Transverse colon (tissue), 4 donors: ENCODE results near the gene KCTD19. TPM values are rescaled to one million over a fixed set of nuclear protein-coding genes. Genes with fewer than 3 reads are reported as not detected.

Source experiments
- DNase-seq: peaks from one replicate; pipeline ENCODE4 v3.0.0-alpha.2; 2019
- H3K27ac ChIP-seq, 4 donors: fragments of 200-600 bp; sonication (generic); 2 replicates each; pipeline ENCODE4 v1.5.1; 2016 to 2018; ENCODE audit warnings: inconsistent platforms in 4 of 4
- H3K27me3 ChIP-seq: fragments of 200-600 bp; sonication (generic); 2 replicates; pipeline ENCODE4 v1.5.1; 2017; ENCODE audit warnings: inconsistent platforms
- H3K36me3 ChIP-seq, 4 donors: fragments of 200-600 bp; sonication (generic); 2 replicates each; pipeline ENCODE4 v1.5.1; 2017 to 2019; ENCODE audit warnings: inconsistent platforms in 4 of 4
- H3K4me1 ChIP-seq, 4 donors: fragments of 200-600 bp; sonication (generic); 2 replicates each; pipeline ENCODE4 v1.5.1; 2017 to 2020; ENCODE audit warnings: inconsistent platforms in 4 of 4
- H3K4me3 ChIP-seq, 4 donors: fragments of 200-600 bp; sonication (generic); 1 replicate in 1 of 4; 2 replicates in 3 of 4; pipeline versions ENCODE4 v1.5.1 to v1.6.1; 2017 to 2019; ENCODE audit warnings: inconsistent platforms in 4 of 4
- H3K9me3 ChIP-seq, 2 donors: fragments of 200-600 bp; sonication (generic); 2 replicates each; pipeline ENCODE4 v1.5.1; 2017 to 2019; ENCODE audit warnings: inconsistent platforms in 2 of 2
- CTCF ChIP-seq, 5 experiments: fragments of 200-600 bp in 3 of 5; fragments of 450-650 bp in 2 of 5; sonication (generic) in 3 of 5; IDR thresholded peaks; 1 replicate in 2 of 5; 2 replicates in 3 of 5; pipeline ENCODE4 v1.5.1; 2016 to 2017; ENCODE audit warnings: antibody characterized with exemption in 5 of 5, inconsistent platforms in 3 of 5, mild to moderate bottlenecking in 2 of 5, moderate library complexity in 1 of 5
- EP300 ChIP-seq: sonication (generic); formaldehyde crosslinking; IDR thresholded peaks from one replicate; pipeline ENCODE4 v1.6.1; 2017; ENCODE audit warnings: antibody characterized with exemption, low read depth
- POLR2A ChIP-seq: fragments of 450-650 bp; IDR thresholded peaks from one replicate; pipeline ENCODE4 v1.6.1; 2016; ENCODE audit warnings: antibody characterized with exemption, mild to moderate bottlenecking, moderate library complexity
- POLR2AphosphoS5 ChIP-seq, 3 donors: sonication (generic); formaldehyde crosslinking; IDR thresholded peaks; one replicate each; pipeline ENCODE4 v1.6.1; 2016; ENCODE audit warnings: antibody characterized with exemption in 3 of 3
- WGBS, 2 donors: methylation state at CpG; one replicate each; pipeline ENCODE4 v1.1.5; 2018; ENCODE audit warnings: low coverage in 1 of 2; 5-methylcytosine and 5-hydroxymethylcytosine counted together
- in situ Hi-C, 4 donors: fragments of 200-750 bp; cut with MboI; loops; one replicate each; pipeline versions ENCODE4 v1.15.0 to v1.15.1; 2017; ENCODE audit warnings: low sequenced_read_pairs in 3 of 4, low pct_ligation_motif_present in 1 of 4, low pct_unique_long_range_greater_than_20kb in 1 of 4
- intact Hi-C: fragments of 100-400 bp; cut with DNase I; formaldehyde crosslinking; loops from one replicate; pipeline ENCODE4 v1.15.1; 2023; ENCODE audit warnings: low total_unique reads
- total RNA-seq, 4 donors: library from RNA; depleted of rRNA; stranded (reverse); fragments of >200 nt; gene quantifications; one replicate each; pipeline ENCODE4 v1.1.0, GENCODE V29; 2016

KCTD19 gene
- total RNA-seq, 4 donors from 2014 or later = not detected

GRCh38 chr16:67342616-67343015 lies 16.1 kb upstream of the KCTD19 start:
- DNase-seq = no peak
- no peak overlapping the region for H3K4me3 ChIP-seq
- no peaks in the 10 kb centered on the region for H3K9me3 ChIP-seq
- 87 to 100% methylated on average over 2 to 4 of the region's 4 CpGs for WGBS, 2 donors
- no peaks in the 10 kb centered on the region for H3K36me3 ChIP-seq
- H3K27me3 ChIP-seq = no peaks in the 10 kb centered on the region
- in situ Hi-C loops (no loop called here), intact Hi-C loops (no loop called here)
- H3K4me1 ChIP-seq = peaks cover 0 to 20% (median 4%) of the 10 kb centered on the region in 4 donors
- no peak overlapping the region for H3K27ac ChIP-seq
- TF ChIP-seq EP300 = no peak
- no peak for TF ChIP-seq POLR2AphosphoS5 (IDR thresholded peaks at IDR 0.05)
- no peak for TF ChIP-seq POLR2A
- no peak for TF ChIP-seq CTCF (IDR thresholded peaks at IDR 0.05)

- Histone ChIP-seq H3K27me3 (no peaks in the 10 kb centered on the region), H3K36me3 (no peaks in the 10 kb centered on the region), H3K27ac (no peak overlapping the region), H3K4me3 (no peak overlapping the region), H3K4me1 (peaks cover 0 to 13% (median 4%) of the 10 kb centered on the region in 4 donors), H3K9me3 (no peaks in the 10 kb centered on the region)
- intact Hi-C loops (no loop called here), in situ Hi-C loops (no loop called here)
- no peak for DNase-seq
- WGBS, 2 donors = 88 to 90% methylated on average over 3 of the region's 3 CpGs
- TF ChIP-seq POLR2A (no peak), POLR2AphosphoS5 (IDR thresholded peaks at IDR 0.05) (no peak), CTCF (IDR thresholded peaks at IDR 0.05) (no peak), EP300 (no peak)
Observed at GRCh38 chr16:67341250-67341649, 14.7 kb upstream of the KCTD19 start.

- intact Hi-C loops = no loop called here
- DNase-seq = no peak
- in situ Hi-C loops = no loop called here
- Histone ChIP-seq H3K9me3 (peaks cover 0 to 3% of the 10 kb centered on the region in 2 donors), H3K4me1 (no peaks in the 10 kb centered on the region), H3K27ac (no peak overlapping the region), H3K27me3 (no peaks in the 10 kb centered on the region), H3K4me3 (no peak overlapping the region), H3K36me3 (no peaks in the 10 kb centered on the region)
- TF ChIP-seq CTCF (IDR thresholded peaks at IDR 0.05) = no peak
- no peak for TF ChIP-seq EP300
- 29 to 36% methylated on average over 2 of the region's 2 CpGs for WGBS, 2 donors
Observed at GRCh38 chr16:67339453-67339852, 12.9 kb upstream of the KCTD19 start.

- Histone ChIP-seq H3K27ac (no peak overlapping the region), H3K36me3 (no peaks in the 10 kb centered on the region), H3K27me3 (no peaks in the 10 kb centered on the region), H3K4me1 (no peaks in the 10 kb centered on the region), H3K4me3 (no peak overlapping the region), H3K9me3 (peaks cover 0 to 5% of the 10 kb centered on the region in 2 donors)
- 86 to 100% methylated on average over 1 of the region's 1 CpG for WGBS, 2 donors
- no peak for DNase-seq
- no peak for TF ChIP-seq EP300
- no peak for TF ChIP-seq CTCF (IDR thresholded peaks at IDR 0.05)
- no peak for TF ChIP-seq POLR2AphosphoS5 (IDR thresholded peaks at IDR 0.05)
- no peak for TF ChIP-seq POLR2A
- intact Hi-C loops = no loop called here
- in situ Hi-C loops = no loop called here
Observed at GRCh38 chr16:67336648-67337047, 10.1 kb upstream of the KCTD19 start.
